Right lobe of liver (tissue), 4 donors: Measurements from ENCODE around the gene TACR1.

Experiments
- CTCF ChIP-seq, 4 donors: fragments of 200-600 bp in 3 of 4; fragments of 450-650 bp in 1 of 4; IDR thresholded peaks; one replicate each; pipeline versions ENCODE4 v1.5.1 to v1.8.0; 2016 to 2022; ENCODE audit warnings: antibody characterized with exemption in 4 of 4, mild to moderate bottlenecking in 2 of 4
- POLR2A ChIP-seq: fragments of 450-650 bp; IDR thresholded peaks from one replicate; pipeline ENCODE4 v1.6.1; 2017; ENCODE audit warnings: antibody characterized with exemption, mild to moderate bottlenecking
- donor health status: DM: no; HTN: no; CAD: no.
- donor health status: DM: no; HTN: no; CAD: no.
- donor health status: DM: no; HTN: yes; CAD: no.

GRCh38 chr2:75190271-75190990 lies 8.9 kb downstream of the TACR1 start:
- TF ChIP-seq CTCF (IDR thresholded peaks at IDR 0.05) = no peak
- no peak for TF ChIP-seq POLR2A
